SKM-1 (cell line): Measurements from ENCODE around the gene SWSAP1.
"Not testable (repeated sequence)": the region's sequence is repeated elsewhere in the genome, so short reads cannot be mapped to it uniquely, and the experiment has no call there.

Experiments
- DNase-seq: peaks from one replicate; lab custom pipeline; 2025; ENCODE audit not compliant: unreplicated experiment; lab: John Stamatoyannopoulos, UW

SWSAP1 gene

DNA sequence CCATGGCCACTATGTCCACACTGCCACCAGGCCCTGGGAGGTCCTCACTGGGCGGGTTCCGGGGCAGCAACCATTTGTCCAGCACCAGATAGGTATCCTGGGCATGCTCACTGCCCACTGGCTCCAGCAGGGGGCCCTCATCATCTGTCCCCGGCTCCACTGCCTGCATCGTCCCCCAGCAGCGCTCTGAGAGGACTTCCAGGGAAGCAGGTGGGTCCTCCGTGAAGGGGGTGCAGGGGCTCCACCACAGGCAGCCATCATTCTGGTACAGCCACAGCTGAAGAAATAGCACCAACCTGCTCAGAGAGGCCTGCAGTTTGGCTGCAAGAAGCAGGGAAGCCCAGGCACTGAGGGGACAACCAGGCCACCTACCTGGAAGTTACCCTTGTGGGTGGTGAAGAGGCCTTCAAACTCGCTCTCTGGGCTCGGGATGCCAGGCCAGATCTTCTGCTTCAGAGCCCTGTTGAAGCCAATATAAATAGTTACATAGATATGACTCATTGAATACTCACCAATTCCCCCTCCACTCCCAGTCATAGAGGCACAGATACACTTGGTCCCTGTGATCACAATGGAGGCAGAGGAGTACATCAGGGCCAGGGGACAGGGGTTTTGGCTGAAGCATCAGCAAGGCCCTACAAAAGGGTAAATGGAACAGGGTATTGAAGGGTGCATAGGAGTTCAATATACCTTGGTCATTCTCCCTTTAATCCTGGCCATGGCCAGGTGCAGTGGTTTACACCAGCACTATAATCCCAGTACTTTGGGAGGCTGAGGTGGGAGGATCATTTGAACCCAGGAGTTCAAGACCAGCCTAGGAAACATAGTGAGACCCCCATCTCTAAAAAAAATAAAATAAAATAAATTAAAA, 4.1 kb downstream of the SWSAP1 start:
- no peak for DNase-seq

DNA sequence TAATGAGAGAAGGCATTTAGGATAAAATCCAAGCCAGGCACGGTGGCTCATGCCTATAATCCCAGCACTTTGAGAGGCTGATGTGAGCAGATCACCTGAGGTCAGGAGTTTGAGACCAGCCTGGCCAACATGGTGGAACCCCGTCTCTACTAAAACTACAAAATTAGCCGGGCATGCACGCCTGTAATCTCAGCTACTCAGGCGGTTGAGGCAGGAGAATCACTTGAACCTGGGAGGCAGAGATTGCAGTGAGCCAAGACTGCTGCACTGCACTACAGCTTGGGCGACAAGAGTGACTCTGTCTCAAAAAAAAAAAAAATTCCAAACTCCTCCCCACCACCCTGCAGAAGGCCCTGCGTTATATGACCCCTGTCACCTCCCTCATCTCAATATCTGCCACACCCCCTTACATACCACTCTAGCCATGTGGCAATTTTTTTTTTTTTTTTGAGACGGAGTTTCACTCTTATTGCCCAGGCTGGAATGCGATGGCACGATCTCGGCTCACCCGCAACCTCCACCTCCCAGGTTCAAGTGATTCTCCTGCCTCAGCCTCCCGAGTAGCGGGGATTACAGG, 4.9 kb downstream of the SWSAP1 start:
- not testable (repeated sequence) for DNase-seq

DNA sequence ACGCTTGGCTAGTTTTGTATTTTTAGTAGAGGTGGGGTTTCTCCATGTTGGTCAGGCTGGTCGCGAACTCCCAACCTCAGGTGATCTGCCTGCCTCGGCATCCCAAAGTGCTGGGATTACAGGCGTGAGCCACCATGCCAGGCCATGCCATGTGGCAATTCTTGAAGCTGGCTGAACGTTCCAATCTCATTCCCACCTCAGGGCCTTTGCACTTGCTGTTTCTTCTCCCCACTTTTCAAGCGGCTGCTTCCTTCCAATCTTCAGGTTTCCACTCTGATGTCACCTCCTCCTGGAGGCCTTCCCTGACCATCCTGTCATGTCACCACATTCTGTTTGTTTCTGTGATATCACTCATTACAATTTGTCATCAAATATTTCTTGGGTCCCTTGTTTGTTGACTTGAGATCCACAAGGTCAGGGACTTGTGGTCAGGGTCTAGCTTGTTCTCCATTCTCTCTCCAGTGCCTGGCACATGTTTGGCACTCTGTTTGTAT, 5.4 kb downstream of the SWSAP1 start:
- DNase-seq: no peak

DNA sequence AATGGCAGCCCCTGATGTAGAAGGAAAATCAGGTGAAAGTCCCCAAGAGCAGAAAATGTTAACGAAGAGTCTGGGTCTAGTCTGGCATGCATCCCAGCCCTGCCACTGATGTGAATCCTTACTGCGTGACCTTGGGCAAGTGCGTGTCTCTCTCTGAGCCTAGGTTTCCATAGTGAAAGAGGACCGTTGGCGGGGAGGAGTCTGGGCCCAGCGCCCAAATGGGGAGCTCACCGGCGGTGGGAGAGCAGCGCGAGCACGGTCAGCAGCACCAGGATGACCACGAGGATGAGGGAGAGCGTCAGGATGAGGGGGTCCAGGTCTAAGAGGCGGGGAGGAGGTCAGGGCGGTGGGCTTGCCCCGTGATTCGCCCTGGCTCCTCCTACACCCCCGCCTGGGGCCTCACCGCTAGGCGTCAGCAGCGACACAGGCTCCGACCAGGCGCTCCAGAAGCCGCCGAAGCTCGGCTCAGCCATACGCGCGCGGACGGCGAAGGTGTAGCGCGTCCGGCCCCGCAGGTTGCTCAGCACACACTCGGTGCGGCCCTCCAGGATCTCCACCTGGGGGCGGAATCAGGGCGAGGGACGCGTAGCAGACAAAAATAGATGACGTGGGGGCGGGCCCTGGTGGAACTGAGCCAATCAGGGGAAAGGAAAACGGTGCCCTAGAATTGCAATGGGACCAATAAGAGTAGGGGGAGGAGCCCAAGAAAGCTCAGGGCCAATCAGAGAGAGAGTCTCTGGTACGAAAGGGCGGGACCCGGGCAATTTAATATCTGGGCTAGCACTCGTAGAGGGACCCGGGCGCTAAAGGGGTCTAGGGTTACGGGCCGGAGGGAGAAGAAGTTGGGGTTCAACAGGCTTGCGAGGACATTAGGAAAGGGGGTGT, 6.4 kb downstream of the SWSAP1 start:
- peak; percentile 91 for DNase-seq

DNA sequence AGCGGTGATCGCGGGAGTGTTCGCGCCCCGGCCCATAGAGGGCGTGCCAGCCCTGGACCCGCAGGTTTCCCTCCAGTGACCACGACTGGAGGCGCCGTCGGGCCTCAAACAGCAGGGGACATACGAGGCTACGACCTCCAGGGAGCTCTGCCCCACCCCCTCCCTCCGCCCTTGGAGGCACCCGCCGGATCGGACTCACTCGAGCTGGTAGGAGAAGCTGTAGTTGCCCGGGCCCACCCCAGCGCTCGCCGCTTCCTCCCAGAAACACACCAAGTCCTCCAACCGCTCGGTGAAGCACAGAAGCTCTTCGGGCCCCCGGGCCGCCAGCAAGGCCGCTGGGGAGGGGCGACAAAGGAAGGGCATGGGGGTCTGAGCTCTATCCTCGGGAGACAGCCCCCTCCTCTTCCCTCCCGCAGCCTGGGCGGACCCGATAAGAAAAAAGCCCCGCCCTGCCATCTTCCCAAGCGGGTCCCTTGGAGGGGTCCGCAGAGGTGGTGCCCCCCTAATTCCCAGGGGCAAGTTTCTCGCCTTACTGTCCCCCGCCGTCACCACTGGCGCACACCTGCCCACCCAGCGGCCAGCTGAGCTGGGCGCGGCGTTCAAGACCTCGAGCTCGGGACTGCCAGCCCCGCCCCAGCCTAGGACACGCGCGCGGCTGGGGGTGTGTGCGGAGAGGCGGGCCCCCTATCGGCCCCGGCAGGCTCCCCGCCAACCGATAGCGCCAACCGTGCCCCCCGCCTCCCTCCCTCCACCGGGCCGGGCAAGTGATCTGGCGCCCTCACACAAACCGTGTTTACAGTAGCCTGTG, 8.6 kb downstream of the SWSAP1 start:
- no peak for DNase-seq

DNA sequence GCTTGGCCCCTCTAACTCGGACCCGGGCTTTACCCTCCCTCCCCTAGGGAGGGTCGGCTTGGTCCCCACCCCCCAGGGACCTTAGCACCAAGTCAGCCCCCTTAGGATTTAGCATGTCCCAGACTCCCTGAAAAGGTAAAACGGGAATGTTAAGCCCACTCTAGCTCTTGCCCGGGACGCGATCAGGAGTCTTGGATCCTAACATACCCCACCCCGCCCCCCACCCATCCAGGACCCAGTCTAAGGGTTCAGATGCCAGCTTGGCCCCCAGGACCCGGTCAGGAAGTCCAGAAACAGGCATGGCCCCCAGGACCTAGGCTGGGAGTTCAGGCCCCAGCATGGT, 9.2 kb downstream of the SWSAP1 start:
- DNase-seq: no peak

DNA sequence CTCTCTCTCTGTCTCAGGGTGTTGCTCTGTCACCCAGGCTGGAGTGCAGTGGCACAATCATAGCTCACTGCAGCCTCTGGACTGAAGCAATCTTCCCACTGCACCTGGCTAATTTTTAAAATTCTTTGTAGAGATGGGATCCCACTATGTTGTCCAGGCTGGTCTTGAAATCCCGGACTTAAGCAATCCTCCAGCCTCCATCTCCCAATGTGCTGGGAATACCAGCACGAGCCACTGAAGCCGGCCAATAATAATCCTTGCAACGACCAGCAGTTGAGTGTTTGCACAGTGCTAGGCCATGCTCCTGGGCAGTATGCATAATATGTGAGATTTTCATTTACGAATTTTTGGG, 10.3 kb downstream of the SWSAP1 start:
- no peak for DNase-seq

DNA sequence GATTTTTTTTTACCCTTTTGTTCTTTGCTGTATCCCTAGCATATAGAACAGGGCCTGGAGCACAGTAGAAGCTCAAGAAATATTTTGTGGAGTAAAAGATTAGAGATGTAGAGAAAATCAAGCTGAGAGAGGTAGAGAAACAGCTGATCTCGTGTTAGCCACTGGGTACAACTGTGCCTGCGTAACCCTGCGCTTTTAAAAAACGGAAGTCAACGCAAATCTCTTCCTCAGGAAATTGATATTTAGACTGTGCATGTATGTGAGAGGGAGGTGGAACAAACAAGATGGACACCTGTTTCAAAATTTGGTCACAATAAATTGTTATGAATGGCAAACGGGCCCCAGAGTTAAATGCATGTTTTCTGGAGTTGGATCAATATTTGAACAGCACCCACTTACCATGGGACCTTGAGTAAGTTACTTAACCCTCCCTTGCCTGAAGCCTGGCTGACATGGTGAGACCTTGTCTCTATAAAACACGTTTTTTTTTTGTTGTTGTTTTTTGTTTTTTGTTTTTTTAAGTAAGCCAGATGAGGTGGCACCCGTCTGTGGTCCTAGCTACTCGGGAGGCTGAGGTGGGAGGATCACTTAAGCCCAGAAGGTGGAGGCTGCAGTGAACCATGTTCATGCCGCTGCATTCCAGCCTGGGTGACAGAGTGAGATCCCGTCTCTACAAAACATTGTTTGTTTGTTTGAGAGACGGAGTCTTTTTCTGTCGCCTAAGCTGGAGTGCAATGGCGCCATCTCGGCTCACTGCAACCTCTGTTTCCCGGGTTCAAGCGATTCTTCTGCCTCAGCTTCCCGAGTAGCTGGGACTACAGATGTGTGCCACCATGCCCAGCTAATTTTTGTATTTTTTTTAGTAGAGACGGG, 12.9 kb downstream of the SWSAP1 start:
- DNase-seq: no peak

DNA sequence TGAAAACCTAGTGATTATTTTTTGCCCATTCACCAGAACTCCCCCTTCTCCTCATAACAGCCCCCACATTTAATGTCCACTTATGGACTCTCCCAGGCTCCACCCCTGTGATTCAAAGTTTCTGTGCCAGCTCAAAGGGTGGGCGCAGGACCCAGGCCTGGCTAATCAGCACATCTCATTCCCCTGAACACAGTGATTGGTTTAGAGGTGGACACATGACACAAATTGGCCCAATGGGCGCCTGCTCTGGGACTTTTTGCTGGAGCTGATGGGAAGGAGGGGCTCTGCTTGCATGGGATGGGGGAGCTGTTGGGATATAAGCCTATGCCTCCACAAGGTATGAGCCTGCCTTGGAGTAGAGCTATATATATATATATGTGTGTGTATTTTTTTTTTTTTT, 15.9 kb downstream of the SWSAP1 start:
- DNase-seq: no peak

DNA sequence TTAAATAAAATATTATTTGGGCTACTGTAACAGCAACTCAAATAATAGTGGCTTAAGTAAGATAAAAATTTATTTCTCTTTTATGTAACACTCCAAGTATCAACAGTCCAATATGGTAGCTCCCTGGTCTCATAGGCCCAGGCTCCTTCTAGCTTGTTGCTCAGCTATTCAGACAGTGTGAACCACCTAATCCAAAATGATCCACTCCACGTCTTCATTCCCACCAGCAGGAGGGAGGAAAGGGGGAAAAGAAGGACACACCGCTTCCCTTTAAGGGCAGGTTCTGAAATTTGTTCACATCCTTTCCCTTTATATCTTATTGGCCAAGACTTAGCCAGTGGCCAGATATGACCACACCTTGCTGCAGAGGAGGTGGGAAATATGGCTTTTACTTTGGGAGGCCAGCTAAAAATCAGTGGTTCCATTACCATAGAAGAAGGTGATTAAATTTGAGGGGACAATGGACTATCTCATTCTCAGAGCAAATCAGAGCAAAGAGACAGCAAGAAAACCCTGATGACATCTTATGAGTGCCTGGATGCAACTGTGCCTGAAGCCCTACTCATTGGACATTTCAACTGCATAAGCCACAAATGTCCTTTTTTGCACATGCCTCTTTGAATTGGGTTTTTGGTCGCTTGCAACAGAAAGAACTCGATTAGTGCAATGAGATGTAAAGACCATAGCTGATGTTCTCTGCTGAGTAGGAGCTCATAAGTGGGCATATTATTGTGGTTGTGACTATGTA, 16.6 kb downstream of the SWSAP1 start:
- no peak for DNase-seq

DNA sequence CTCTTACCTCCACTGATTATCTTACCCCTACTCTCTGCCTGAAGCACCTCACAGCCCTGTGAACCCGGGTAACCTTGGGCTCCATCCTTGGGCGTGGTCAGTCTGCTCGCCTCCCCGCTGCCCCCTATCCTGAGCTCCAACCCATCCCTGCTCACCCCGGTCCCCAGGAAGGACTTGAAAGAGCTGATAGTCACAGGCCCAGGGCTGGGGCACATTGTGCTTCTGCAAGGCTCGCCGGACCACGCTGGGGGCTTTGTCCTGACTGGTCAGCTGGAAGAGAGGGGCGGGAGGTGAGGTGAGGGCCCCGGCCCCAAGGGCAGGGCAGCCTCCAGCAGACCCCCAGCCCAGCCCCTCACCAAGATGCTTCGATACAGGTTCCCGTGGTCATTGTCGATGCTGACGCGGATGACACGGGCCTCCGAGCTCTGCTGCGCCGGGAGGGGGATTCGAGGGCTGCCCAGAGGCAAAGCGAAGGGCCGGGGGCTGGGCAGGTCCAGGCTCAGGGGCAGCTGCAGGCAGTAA, 22.7 kb downstream of the SWSAP1 start:
- no peak for DNase-seq

DNA sequence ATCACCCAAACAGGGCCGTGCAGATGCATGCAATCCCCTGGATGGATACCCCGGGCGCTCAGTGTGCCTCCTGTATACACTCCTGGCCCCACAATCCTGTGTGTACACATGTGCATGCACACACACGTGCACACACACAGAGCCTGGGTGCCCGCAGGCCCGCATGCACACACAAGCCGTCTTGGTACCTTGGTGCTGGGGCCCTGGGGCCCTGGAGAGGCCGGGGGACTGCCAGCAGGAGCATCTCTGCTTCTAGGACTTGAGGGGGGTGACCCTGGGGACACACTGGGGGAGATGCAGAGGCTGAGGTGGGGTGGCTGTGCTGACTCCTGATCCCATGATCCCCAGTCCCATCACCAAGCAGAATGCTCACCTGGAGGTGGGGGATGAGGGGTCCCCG, 25.2 kb downstream of the SWSAP1 start:
- no peak for DNase-seq

DNA sequence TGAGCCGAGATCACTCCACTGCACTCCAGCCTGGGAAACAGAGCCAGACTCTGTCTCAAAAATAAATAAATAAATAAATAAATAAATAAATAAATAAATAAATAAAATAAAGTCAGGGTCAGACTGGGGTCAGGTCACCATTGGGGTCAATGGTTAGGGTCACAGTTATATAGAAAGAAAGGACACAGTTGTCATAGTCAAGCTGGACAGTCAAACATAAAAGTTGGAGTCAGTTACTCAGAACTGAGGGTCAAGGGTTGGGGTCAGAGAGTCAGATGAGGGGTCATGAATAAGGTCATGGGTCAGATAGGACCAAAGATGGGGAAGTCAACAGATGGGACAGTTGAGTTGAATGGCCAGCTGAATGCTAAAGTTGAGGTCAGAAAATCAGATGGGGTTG, 26.3 kb downstream of the SWSAP1 start:
- no peak for DNase-seq

DNA sequence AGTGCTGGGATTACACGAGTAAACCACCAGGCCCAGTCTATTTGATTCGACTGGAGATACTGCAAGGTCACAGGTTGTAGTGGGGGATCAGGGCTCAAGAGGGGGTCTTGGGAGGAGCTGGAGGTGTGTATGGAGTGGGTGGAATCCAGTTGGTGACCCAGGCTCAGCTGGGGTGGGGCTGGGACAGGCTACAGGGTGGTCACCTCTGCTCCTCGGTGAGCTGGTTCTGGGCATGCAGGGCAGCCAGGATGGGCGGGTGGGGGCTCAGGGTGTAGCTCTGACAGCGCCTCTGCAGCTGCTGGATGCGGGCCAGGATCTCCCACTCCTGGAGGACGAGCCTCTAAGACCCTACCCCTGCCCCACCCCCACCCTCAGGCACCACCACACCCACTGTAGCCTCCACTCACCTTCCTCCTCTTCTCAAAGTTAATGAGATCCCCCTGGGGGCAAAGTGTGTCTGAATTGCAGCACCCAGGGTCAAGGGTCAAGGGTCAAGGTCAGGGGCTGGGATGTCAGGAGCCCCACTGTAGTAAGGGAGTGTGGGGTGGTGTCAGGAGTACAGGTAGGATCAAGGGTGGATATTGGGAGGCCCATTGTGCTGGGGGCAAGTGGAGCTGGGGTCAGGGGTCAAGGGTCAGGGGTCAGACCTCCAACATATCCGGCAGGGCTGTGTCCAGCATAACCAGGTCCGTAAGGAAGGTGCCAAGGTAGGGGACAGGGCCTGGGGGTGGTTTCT, 27.5 kb downstream of the SWSAP1 start:
- DNase-seq: no peak

DNA sequence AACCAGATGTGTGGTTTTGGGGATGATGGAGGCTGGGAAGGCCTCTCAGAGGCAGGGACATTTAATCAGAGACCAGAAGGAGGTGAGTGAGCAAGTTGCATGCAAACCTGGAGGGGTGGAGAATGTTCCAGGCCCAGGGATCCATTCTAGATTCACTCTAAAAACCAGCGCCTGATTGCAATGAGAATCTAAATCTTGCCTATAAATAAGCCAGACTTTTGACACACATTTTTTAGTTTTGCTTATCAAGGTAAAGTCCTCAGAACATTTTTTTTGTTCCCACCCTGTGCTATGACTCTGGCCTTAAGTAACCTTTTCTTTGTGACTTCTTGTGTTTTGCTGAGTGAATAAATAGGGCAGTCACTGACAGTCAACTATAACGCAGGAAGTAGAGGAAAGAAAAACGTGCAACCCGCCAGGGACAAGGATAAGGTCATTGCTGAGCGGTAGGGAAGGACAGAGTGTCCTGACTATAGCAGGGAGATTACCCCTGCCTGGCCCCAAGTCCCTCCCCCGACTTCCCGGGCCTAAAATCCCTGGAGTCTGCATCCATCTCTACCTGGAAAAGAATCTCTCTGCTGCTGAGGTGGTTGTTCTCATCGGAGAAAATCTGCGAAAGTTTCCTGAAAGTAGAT, 30.2 kb downstream of the SWSAP1 start:
- DNase-seq: no peak

DNA sequence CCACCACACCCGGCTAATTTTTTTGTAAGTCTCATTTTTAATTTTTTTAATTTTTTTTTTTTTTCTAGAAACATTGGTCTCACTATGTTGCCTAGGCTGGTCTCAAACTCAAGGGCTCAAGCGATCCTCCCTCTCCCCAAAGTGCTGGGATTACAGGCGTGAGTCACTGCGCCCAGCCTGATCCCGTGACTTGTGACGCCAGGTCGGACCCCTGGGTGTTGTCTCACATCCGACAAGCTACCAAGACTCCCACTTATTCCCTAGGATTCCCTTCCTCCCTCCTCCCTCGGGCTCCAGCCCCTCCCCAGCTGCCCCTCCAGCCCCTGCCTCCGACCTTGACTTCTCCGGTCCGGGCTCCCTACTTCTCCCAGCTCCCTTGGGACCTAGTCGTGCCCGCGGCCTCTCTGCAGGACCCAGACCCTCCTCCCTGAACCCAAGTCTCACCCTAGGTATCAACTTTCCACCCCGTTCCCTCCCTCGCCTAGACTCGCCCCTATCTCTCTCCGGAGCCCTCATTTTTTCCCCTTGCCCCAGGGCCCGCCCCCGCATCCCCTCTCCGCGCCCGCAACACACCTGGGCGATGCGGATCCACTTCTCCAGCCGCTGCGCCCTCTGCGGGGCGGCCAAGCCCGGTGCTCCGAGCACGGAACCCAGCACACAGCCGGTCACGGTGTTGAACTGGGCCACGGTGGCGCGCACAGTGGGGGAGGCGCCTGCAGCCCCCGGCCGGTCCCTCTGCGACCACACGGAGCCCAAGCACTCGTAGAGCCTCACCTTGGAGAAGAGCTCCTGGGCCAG, 31.6 kb downstream of the SWSAP1 start:
- DNase-seq: no peak

DNA sequence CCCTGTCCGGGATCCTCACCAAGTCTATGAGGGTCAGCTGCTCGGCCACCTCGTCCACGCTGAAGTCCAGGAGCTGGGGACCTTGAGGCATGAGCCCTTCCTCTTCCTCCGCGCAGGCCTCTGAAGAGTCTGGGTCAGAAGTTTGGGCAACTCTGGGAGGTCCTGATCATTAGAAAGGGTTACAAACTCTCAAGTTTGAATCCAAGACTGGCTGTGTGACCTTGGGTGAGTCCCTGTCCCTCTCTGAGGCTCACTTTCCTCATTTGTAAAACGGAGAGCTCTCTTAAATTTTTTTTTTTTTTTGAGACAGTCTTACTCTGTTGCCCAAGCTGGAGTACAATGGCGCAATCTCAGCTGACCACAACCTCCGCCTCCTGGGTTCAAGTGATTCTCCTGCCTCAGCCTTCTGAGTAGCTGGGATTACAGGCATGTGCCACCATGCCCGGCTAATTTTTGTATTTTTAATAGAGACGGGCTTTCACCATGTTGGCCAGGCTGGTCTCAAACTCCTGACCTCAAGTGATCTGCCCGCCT, 32.3 kb downstream of the SWSAP1 start:
- DNase-seq: peak; percentile 28
